HepG2 (cell line): Measurements from ENCODE around the gene SLC13A3. TPM values are rescaled to one million over a fixed set of nuclear protein-coding genes. Genes with fewer than 3 reads are reported as not detected.

Source experiments
- BCLAF1 ChIP-seq: fragments of 450-650 bp; IDR thresholded peaks from 2 replicates; pipeline ENCODE4 v1.6.1; 2017; ENCODE audit warnings: mild to moderate bottlenecking
- BHLHE40 ChIP-seq: IDR thresholded peaks from 2 replicates; pipeline ENCODE4 v1.6.1; 2011; ENCODE audit warnings: low read length, improper control_type of control experiment
- FOXK1 ChIP-seq: sonication (generic); formaldehyde crosslinking; IDR thresholded peaks from 2 replicates; pipeline ENCODE4 v1.4.0; 2020; ENCODE audit warnings: low read depth, missing genetic modification reagents, borderline replicate concordance
- GATAD2A ChIP-seq: IDR thresholded peaks from 2 replicates; pipeline ENCODE4 v1.6.1; 2016
- JARID2 ChIP-seq: sonication (generic); formaldehyde crosslinking; IDR thresholded peaks from 2 replicates; pipeline ENCODE4 v1.8.1; 2023; ENCODE audit warnings: missing genetic modification reagents, inconsistent platforms; ENCODE audit not compliant: insufficient replicate concordance
- KAT7 ChIP-seq: IDR thresholded peaks from 2 replicates; pipeline ENCODE4 v1.6.1; 2018; ENCODE audit warnings: borderline replicate concordance, missing compliant biosample characterization
- NFKBIZ ChIP-seq: IDR thresholded peaks from 2 replicates; pipeline ENCODE4 v1.6.1; 2018; ENCODE audit warnings: missing genetic modification reagents, missing compliant biosample characterization
- RNF2 ChIP-seq: fragments of 450-650 bp; conservative IDR thresholded peaks from 2 replicates; pipeline ENCODE4 v1.6.1; 2016; ENCODE audit warnings: low read depth
- RXRA ChIP-seq: sonication (generic); formaldehyde crosslinking; IDR thresholded peaks from 2 replicates; pipeline ENCODE4 v1.5.1; 2020; ENCODE audit warnings: missing genetic modification reagents
- SMAD3 ChIP-seq: sonication (generic); formaldehyde crosslinking; IDR thresholded peaks from 2 replicates; pipeline ENCODE4 v1.4.0; 2020; ENCODE audit warnings: missing genetic modification reagents
- SOX5 ChIP-seq: IDR thresholded peaks from 2 replicates; pipeline ENCODE4 v1.6.1; 2016; ENCODE audit warnings: borderline replicate concordance
- SPEN ChIP-seq: sonication (generic); formaldehyde crosslinking; IDR thresholded peaks from 2 replicates; pipeline ENCODE4 v1.5.1; 2020; ENCODE audit warnings: low read depth, mild to moderate bottlenecking, missing genetic modification reagents
- TAF15 ChIP-seq: fragments of 200-400 bp; formaldehyde crosslinking; IDR thresholded peaks from one replicate; pipeline ENCODE4 v1.6.1; 2018; ENCODE audit warnings: mild to moderate bottlenecking, low read depth, low read length; ENCODE audit not compliant: poor library complexity, severe bottlenecking
- TCF7L2 ChIP-seq: IDR thresholded peaks from 2 replicates; pipeline ENCODE4 v1.6.1; 2011; ENCODE audit warnings: mild to moderate bottlenecking, low read depth, low read length, moderate library complexity
- ZBTB14 ChIP-seq: sonication (generic); formaldehyde crosslinking; IDR thresholded peaks from 2 replicates; pipeline ENCODE4 v1.4.0; 2020; ENCODE audit warnings: missing genetic modification reagents
- ZBTB7A ChIP-seq: sonication (generic); formaldehyde crosslinking; IDR thresholded peaks from 2 replicates; pipeline ENCODE4 v1.8.0; 2022; ENCODE audit warnings: mild to moderate bottlenecking, missing genetic modification reagents
- ZFP41 ChIP-seq: sonication (generic); formaldehyde crosslinking; IDR thresholded peaks from 2 replicates; pipeline ENCODE4 v1.4.0; 2020; ENCODE audit warnings: mild to moderate bottlenecking, missing genetic modification reagents, borderline replicate concordance
- ZNF441 ChIP-seq: sonication (generic); formaldehyde crosslinking; IDR thresholded peaks from 2 replicates; pipeline ENCODE4 v1.7.0; 2021; ENCODE audit warnings: missing genetic modification reagents, borderline replicate concordance
- ZNF552 ChIP-seq: sonication (generic); formaldehyde crosslinking; IDR thresholded peaks from 2 replicates; pipeline ENCODE4 v1.9.0; 2022; ENCODE audit warnings: missing genetic modification reagents, mild to moderate bottlenecking, borderline replicate concordance
- ZNF562 ChIP-seq: sonication (generic); formaldehyde crosslinking; IDR thresholded peaks from 2 replicates; pipeline ENCODE4 v1.8.0; 2022; ENCODE audit warnings: missing genetic modification reagents, borderline replicate concordance
- ZNF605 ChIP-seq: sonication (generic); formaldehyde crosslinking; IDR thresholded peaks from 2 replicates; pipeline ENCODE4 v1.8.0; 2022; ENCODE audit warnings: mild to moderate bottlenecking, missing genetic modification reagents
- ZNF776 ChIP-seq: sonication (generic); formaldehyde crosslinking; IDR thresholded peaks from 2 replicates; pipeline ENCODE4 v1.4.0; 2020; ENCODE audit warnings: mild to moderate bottlenecking, missing genetic modification reagents
- polyA plus RNA-seq, 8 experiments: library from polyadenylated mRNA; depleted of rRNA in 3 of 8; stranded (reverse) in 7 of 8; unstranded in 1 of 8; fragments of >200 nt; fragmentation: Illumina TruSeq in 4 of 8; extraction: Trizol in 4 of 8; gene quantifications; 2 replicates each; pipeline versions ENCODE4 v1.2.1 to v1.2.3, GENCODE V29; 2011 to 2016; ENCODE audit warnings: low read depth in 4 of 8, missing spikeins in 1 of 8, mixed read lengths in 1 of 8; ENCODE audit not compliant: insufficient read depth in 1 of 8
- total RNA-seq, 5 experiments: library from RNA; depleted of rRNA; stranded (reverse); fragments of >200 nt; fragmentation: Illumina TruSeq; extraction: Trizol; gene quantifications; 2 replicates each; pipeline ENCODE4 v1.2.3, GENCODE V29; 2016; ENCODE audit warnings: low read depth in 1 of 5
- TF ChIP-seq, protein P1 (sequence below): IDR thresholded peaks from 2 replicates; pipeline ENCODE4 v1.6.1; 2012; ENCODE audit warnings: inconsistent platforms
- TF ChIP-seq, protein P2 (sequence below): sonication (generic); formaldehyde crosslinking; IDR thresholded peaks from 2 replicates; pipeline ENCODE4 v1.4.0; 2020; ENCODE audit warnings: missing genetic modification reagents

The SLC13A3 gene
- total and polyA plus RNA-seq, 2 of the 13 experiments (the other 11 are each of a cell fraction or from before 2014, with no cell fraction given): 66.5 to 76.0 TPM

DNA sequence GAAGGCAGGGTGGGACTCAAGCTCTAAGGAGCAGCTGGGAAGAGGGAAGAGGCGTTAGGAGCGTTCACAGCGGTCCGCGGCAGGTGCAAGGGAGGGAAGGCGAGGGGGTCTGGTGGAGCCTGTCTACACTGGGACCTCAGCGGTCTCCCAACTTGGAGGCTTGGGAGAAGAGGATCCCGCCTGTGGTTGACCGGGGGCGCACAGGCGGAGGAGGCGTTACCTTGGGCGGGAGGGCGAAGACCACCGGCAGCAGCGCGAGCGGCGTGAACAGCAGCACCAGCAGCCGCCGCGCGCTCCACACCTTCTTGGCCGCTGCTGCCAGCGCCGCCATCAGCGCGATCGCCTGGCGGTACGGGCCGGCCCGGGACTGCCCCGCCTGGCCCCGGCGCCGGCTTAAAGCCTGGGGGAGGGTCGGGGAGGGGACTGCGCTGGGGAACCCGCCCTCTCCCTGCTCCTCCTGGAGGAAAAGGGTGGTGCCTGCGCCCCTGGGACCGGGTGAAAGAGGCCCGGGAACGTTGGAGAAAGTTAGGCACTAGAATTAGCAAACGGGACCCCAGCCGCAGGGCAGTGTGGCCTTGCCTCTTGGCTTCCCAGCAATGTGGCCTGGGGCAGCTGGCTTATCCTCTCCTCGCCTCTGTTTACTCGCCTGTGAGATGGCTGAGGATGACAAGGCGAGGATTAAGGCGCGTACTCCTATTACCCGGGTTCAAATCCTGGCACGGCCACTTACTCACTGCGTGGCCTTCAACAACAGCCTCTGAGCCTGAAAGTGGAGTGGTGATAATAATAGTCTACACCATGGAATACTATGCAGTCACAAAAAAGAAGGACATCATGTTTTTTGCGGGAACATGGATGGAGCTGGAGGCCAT is at the start of gene SLC13A3 (continued):
- TF ChIP-seq ZBTB7A (CRISPR knock-in tag): peak; percentile 83; the same call in 1 of the 2 replicates
- TF ChIP-seq ZNF441: 0 out of 2 replicates have a peak, but pooled peaks have one; percentile 47
- TF ChIP-seq ZFP41 (CRISPR knock-in tag): peak; percentile 78
- 0 out of 2 replicates have a peak, but pooled peaks have one; percentile 6 for TF ChIP-seq BHLHE40
- TF ChIP-seq TCF7L2: no peak
- peak; percentile 61; the same call in 1 of the 2 replicates for TF ChIP-seq RXRA
- TF ChIP-seq ZNF562 (CRISPR knock-in tag): no peak
- TF ChIP-seq, protein P1, sequence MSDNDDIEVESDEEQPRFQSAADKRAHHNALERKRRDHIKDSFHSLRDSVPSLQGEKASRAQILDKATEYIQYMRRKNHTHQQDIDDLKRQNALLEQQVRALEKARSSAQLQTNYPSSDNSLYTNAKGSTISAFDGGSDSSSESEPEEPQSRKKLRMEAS: peak; percentile 60
- TF ChIP-seq, protein P2, sequence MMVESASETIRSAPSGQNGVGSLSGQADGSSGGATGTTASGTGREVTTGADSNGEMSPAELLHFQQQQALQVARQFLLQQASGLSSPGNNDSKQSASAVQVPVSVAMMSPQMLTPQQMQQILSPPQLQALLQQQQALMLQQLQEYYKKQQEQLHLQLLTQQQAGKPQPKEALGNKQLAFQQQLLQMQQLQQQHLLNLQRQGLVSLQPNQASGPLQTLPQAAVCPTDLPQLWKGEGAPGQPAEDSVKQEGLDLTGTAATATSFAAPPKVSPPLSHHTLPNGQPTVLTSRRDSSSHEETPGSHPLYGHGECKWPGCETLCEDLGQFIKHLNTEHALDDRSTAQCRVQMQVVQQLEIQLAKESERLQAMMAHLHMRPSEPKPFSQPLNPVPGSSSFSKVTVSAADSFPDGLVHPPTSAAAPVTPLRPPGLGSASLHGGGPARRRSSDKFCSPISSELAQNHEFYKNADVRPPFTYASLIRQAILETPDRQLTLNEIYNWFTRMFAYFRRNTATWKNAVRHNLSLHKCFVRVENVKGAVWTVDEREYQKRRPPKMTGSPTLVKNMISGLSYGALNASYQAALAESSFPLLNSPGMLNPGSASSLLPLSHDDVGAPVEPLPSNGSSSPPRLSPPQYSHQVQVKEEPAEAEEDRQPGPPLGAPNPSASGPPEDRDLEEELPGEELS (CRISPR knock-in tag): peak; percentile 6; the same call in 1 of the 2 replicates
- TF ChIP-seq SMAD3: no peak; the same call in 1 of the 2 replicates
- TF ChIP-seq SPEN (CRISPR knock-in tag): peak; percentile 78
- no peak; the same call in none of the 2 replicates for TF ChIP-seq ZNF552 (CRISPR knock-in tag)
- TF ChIP-seq RNF2: no peak
- no peak for TF ChIP-seq FOXK1 (CRISPR knock-in tag)
- peak; percentile 44 for TF ChIP-seq TAF15
- TF ChIP-seq GATAD2A (CRISPR knock-in tag): no peak; the same call in none of the 2 replicates
- no peak for TF ChIP-seq SOX5 (CRISPR knock-in tag)
- 0 out of 2 replicates have a peak, but pooled peaks have one; percentile 56 for TF ChIP-seq NFKBIZ
- TF ChIP-seq BCLAF1: no peak
- TF ChIP-seq JARID2 (CRISPR knock-in tag): peak; percentile 87
- TF ChIP-seq ZBTB14 (CRISPR knock-in tag): peak; percentile 47; the same call in 1 of the 2 replicates
- TF ChIP-seq ZNF605: peak; percentile 59
- peak; percentile 95 for TF ChIP-seq ZNF776 (CRISPR knock-in tag)
- TF ChIP-seq KAT7 (CRISPR knock-in tag): peak; percentile 98
